NCI-H526 treated with DMSO at 0.1 percent for 48 hours (cell line): Measurements from ENCODE around the gene ADAMTS4.
"Not testable (repeated sequence)": the region's sequence is repeated elsewhere in the genome, so short reads cannot be mapped to it uniquely, and the experiment has no call there.

ENCODE experiments used
- DNase-seq: peaks from one replicate; lab custom pipeline; 2025; lab: John Stamatoyannopoulos, UW

ADAMTS4 gene, protein sequence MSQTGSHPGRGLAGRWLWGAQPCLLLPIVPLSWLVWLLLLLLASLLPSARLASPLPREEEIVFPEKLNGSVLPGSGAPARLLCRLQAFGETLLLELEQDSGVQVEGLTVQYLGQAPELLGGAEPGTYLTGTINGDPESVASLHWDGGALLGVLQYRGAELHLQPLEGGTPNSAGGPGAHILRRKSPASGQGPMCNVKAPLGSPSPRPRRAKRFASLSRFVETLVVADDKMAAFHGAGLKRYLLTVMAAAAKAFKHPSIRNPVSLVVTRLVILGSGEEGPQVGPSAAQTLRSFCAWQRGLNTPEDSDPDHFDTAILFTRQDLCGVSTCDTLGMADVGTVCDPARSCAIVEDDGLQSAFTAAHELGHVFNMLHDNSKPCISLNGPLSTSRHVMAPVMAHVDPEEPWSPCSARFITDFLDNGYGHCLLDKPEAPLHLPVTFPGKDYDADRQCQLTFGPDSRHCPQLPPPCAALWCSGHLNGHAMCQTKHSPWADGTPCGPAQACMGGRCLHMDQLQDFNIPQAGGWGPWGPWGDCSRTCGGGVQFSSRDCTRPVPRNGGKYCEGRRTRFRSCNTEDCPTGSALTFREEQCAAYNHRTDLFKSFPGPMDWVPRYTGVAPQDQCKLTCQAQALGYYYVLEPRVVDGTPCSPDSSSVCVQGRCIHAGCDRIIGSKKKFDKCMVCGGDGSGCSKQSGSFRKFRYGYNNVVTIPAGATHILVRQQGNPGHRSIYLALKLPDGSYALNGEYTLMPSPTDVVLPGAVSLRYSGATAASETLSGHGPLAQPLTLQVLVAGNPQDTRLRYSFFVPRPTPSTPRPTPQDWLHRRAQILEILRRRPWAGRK

DNA sequence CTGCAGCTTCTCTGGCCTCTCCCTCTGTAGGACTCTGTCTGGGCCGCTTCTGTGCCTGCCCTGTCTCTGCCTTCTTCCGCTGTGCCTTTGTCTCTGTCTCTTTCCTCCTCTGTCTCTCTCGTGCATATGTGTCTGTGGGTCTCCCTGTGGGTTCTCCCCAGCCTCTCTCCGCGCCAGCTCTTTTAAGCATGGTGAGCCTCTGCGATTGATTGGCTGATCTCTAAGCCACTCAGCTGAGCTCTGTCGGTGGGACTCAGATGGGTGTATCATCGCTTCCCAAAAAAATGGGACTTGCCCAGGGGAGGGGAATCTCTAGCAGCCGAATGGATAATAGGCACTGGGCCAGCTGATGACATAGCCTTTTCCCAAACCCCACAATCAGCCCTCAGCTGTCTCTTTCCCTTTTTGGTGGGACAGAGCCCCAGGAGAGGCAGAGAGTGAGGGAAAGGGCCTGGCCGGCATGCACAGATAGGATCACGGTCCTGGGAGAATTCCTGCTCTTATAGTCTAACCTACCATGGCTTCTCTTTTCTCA, at the start of gene ADAMTS4:
TSS of gene ADAMTS4 (minus strand) at position 158 of the 535 bp plus-strand sequence. CDS start 427 bp downstream, outside the sequence.
- peak; percentile 59 for DNase-seq

- DNase-seq, result no peak
Observed at GRCh38 chr1:161244888-161245287, 46.0 kb upstream of the ADAMTS4 start.

GRCh38 chr1:161242313-161242712, 43.5 kb upstream of the ADAMTS4 start:
- no peak for DNase-seq

DNA sequence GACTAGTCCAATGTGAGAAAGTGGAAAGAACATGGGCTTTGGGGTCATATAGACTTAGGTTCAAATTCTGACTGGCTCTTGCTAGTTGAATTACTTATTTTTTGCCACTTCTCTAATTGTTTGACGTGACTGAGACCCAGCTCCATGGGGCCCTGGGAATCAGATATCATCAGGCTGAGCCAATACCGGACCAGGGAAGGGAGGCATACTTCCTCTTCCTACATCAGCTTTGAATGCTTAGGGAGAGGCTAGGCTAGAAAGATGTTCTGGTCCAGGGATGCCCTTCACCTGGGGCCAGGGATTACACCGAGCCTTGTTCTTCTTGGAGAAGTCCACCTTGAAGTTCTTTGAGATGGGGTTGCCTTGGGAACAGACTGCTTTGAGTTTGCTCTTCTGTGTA, 42.8 kb upstream of the ADAMTS4 start:
- DNase-seq, result no peak

DNA sequence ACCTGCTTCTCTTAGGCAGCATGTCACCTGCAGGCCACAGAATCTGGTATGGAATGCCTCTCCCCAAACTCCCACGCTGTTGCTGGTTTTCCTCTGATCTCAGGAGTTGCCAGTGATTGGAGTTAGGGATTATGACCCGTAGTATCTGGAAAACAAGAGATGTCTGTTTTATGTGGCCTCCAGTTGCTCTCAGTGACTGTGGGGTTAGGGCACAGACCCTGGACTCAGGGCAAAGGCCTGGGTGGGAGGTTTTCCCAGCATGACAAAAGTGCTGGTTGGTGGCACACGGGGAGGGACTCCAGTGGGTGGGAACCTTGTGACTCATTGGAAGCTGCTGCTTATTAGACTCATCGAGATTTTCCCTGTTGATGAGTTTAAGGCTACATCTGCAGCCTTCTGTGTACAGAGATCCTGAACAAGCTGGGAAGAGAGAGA, 39.2 kb upstream of the ADAMTS4 start, which contains the start of gene NR1I3:
TSS of gene NR1I3 (minus strand) at position 165 of the 435 bp plus-strand sequence. CDS start 1,638 bp downstream, outside the sequence.
- no peak for DNase-seq

DNA sequence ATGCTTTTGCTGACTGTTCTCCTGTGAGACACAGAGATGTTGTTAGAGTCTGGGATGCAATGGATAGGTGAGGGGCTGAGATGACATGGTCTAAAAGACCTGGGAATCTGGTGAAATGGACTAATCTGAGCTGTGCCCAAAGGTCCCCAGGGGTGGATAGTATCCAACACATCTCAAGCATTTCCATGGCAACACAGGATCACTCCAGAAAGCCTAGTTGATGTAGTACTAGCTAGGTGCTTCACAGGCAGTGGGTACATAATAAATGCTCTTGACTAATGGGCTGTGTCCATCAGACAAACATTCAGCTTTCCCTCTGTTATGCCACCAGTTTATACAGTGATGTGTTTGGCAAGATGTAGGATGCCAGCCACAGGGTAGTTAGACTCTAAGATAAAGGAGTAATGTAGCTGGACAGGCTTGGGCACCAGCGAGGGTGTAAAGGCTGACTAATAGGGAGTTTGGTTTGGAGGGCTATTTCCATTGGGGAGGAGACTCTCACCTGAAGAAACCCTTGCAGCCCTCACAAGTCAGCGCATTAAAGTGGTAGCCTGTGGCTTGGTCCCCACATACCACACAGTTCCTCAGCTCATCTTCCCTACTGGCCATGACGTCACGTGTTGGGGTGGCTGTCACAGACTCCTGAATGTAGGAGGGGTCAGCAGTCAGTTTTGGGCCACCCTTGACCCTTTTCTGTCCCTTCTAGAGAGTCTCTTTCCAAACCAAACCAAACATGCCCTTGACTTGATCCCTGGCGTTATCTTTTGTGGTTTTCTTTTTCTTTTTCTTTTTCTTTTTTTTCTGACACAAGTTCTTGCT, 37.3 kb upstream of the ADAMTS4 start:
- no peak for DNase-seq

DNA sequence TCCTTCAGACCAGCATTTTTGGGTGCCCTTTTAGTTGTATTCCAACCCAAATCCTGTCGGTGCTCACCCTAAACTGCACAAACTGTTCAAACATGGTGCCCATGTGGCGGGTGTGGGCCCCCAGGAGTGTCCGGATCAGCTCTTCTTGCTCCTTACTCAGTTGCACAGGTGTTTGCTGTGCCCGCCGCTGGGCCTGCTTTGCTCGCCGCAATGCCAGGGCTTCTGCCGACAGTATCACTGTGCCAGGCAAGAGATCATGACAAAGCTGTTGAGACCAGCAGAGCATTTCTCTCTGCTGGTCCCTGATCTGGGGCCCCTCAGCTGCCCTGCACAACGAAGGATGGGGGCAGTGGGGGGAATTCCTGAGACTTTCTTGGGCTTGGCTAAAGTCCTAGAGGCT, 34.2 kb upstream of the ADAMTS4 start:
- DNase-seq, result no peak

- DNase-seq, result no peak
Observed at GRCh38 chr1:161230762-161231161, 31.9 kb upstream of the ADAMTS4 start.

GRCh38 chr1:161229896-161230295, 31.0 kb upstream of the ADAMTS4 start:
- DNase-seq, result no peak

- DNase-seq, result no peak
Observed at GRCh38 chr1:161228032-161228431, 29.2 kb upstream of the ADAMTS4 start.

DNA sequence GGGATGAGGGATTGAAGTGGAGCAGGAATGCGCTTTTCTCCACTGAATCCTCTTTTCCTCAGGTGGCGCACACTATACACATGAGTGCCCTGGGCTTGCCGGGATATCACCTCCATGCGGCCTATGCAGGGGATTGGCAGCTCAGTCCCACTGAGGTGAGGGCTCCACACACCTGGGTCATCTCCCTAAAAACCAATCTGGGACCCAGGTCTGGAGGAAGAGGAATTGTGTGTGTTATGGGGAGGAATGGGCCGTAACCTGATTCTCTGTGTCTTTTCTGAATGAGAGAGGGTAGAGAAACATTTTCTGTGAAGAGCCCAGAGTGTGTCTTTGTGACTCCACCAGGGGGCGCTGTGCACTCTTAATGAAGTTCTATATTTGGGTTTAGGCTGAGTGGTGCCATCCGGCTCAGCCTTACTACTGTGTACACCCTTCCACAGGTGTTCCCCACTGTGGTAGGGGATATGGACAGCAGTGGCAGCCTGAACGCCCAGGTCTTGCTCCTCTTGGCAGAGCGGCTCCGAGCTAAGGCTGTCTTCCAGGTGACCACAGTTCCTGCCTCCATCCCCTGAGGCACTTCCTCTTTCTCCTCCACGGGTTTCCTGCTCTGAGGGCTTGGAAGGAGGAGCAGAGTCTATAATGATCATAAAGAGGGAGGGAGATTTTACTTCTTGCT, 28.5 kb upstream of the ADAMTS4 start:
- DNase-seq, result peak; percentile 92

GRCh38 chr1:161226759-161227158, 27.9 kb upstream of the ADAMTS4 start:
- peak; percentile 70 for DNase-seq

- DNase-seq, result peak; percentile 62
Observed at GRCh38 chr1:161226320-161226711, 27.5 kb upstream of the ADAMTS4 start.

DNA sequence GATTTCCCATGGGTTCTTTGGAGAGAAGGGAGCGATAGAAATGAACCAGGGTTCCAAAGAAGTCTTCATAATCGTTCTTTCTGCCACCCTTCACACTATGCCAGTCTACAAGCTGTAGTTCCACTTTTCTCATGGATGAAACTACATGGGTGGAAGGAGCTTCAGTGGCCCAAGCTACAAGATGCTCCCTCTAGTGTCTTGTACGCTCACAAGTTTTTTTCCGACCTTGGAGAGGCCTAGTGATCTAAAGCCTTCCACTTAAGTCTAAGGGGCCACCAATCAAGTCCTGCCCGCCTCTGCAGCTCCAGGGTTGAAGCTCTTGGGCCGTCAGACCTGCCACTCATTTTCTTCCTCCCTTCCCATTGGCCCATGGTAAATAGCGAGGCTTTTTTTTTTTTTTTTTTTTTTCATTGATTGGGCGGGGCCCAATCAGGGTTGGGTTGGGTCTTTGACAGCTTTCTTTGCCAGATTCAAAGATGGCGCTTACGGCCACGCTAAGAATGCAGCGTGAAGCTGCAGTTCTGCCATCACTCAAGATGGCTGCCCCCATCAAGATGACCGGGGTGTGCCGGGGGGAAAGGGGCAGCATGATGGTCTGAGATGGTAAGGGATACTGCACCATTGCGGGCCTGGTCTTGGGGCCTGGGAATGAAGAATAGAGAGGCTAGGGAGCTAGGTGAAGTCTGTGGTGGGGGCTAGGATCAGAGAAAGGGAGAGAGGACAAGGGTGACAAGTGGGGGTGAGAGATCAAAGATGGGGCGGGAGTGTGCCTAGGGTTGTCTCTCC, 26.9 kb upstream of the ADAMTS4 start, which contains the start of gene TOMM40L:
TSS of gene TOMM40L (plus strand) at position 527 of the 786 bp plus-strand sequence. CDS start 430 bp downstream, outside the sequence.
- DNase-seq, result peak; percentile 99

GRCh38 chr1:161225178-161225533, 26.3 kb upstream of the ADAMTS4 start:
- DNase-seq, result no peak

DNA sequence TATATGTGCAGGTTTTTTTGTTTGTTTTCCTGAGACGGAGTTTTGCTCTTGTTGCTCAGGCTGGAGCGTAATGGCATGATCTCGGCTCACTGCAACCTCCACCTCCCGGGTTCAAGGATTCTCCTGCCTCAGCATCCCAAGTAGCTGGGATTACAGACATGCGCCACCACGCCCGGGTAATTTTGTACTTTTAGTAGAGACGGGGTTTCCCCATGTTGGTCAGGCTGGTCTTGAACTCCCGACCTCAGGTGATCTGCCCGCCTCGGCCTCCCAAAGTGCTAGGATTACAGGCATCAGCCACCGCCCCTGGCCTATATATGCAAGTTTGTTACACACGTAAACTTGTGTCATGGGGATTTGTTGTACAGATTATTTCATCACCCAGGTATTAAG, 25.8 kb upstream of the ADAMTS4 start:
- DNase-seq, result not testable (repeated sequence)

DNA sequence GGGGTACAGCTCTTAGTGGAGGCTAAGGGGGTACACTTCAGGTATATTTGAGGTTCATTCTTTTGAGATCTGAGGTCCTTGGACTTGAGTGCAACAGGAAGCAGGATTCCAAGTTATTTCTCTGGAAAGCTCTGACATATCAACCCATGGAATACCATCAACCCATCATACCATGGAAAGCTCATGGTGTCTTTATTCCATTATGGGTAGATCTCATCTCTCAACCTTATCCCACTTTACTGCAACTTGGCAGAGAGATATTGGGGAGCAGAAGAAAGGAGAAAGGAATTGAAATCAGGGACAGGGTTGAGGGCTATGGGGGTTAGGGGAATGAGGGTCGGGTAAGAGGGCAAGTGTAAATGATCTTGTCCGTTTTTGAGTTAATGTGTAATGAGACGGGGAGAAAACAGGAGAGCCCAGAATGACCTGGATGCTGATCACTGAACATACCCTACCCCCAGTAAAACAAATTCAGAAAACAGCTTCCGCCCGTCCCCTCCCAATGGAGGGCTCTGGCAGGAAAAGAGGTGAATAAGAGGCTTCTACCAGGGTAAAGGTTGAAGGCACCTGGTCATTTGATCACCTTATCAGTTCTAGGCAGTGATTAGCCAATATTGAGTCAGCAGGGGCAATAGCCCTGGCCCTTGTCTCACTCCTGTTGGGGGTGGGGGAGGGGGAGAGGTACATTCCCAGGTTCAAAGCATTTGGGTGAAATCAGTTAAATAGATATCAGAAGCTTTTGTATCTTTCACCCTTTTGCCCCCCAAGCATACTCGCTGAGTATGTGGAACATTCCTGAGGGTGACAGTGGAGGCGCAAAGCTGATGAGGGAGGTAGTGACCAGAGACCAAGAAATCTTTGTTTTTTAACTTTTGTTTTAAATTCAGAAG, 25.2 kb upstream of the ADAMTS4 start:
- DNase-seq, result no peak

- DNase-seq, result no peak
Observed at GRCh38 chr1:161222175-161223019, 23.5 kb upstream of the ADAMTS4 start.
